ENCODE data around the gene C10orf71.

The C10orf71 gene

DNA sequence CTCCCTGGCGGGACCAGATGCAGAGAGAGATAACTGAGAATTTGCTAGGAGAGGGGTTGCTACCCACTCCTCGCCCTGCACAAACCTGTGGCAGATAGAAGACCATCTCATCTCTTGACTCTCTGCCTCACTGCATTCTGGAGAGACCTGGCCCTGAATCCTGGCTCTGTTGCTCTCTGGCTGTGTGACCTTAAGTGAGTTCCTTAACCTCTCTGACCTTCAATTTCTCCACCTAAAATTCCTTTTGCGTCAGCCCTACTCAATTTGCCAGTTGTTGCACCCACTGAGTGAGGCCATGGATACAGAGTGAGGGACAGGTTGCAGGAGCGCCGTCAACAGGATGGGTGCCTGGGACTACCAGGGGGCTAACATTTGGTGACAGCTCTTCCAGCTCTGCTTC is 5.2 kb downstream of the C10orf71 start:
- Histone ChIP-seq H3K9me3 (ENCODE audit: control insufficient read depth, insufficient read depth, low read depth, low read length) (no peaks in the 10 kb centered on the region), H3K27ac (ENCODE audit: extremely low read depth, low read depth, low read length) (no peak overlapping the region), H3K4me1 (ENCODE audit: control insufficient read depth, insufficient read depth, low read length) (no peaks in the 10 kb centered on the region), H3K4me3 (ENCODE audit: low read depth, low read length) (no peak overlapping the region), H3K36me3 (ENCODE audit: control insufficient read depth in 2 of 2, insufficient read depth in 1 of 2, low read length in 2 of 2) (no peaks in the 10 kb centered on the region)
- POLR2A ChIA-PET = no interaction called here
- CTCF ChIA-PET = interaction anchor here (1.3 kb wide), 1 partner anchor 22 kb away, joined by 3 read pairs; no protein-coding TSS in a partner anchor
- TF ChIP-seq HOXD13 (CRISPR knock-in tag; IDR thresholded peaks at IDR 0.05; ENCODE audit: borderline replicate concordance) (no peak), ZNF529 (tag by site-specific recombination; IDR thresholded peaks at IDR 0.05; ENCODE audit: insufficient replicate concordance) (no peak)

- Histone ChIP-seq H3K9me3 (ENCODE audit: control insufficient read depth, insufficient read depth, low read depth, low read length) (no peaks in the 10 kb centered on the region), H3K4me3 (ENCODE audit: low read depth, low read length) (no peak overlapping the region), H3K4me1 (ENCODE audit: control insufficient read depth, insufficient read depth, low read length) (no peaks in the 10 kb centered on the region), H3K36me3 (ENCODE audit: control insufficient read depth in 2 of 2, insufficient read depth in 1 of 2, low read length in 2 of 2) (no peaks in the 10 kb centered on the region), H3K27ac (ENCODE audit: extremely low read depth, low read depth, low read length) (no peak overlapping the region)
- ChIA-PET POLR2A (no interaction called here), CTCF (interaction anchor here (0.5 kb wide), 1 partner anchor 220 kb away, joined by 3 read pairs; no protein-coding TSS in a partner anchor)
- no peak for TF ChIP-seq ZNF544 (tag by site-specific recombination; IDR thresholded peaks at IDR 0.05)
- no peak for TF ChIP-seq ZNF76 (tag by site-specific recombination; IDR thresholded peaks at IDR 0.05; ENCODE audit: borderline replicate concordance, low read depth)
- TF ChIP-seq ZNF18 (tag by site-specific recombination; IDR thresholded peaks at IDR 0.05) = no peak
- TF ChIP-seq ZSCAN30 (tag by site-specific recombination; IDR thresholded peaks at IDR 0.05) = no peak
- no peak for TF ChIP-seq ZBTB44 (tag by site-specific recombination; IDR thresholded peaks at IDR 0.05)
- no peak for TF ChIP-seq GLIS1 (tag by site-specific recombination; IDR thresholded peaks at IDR 0.05)
- no peak for TF ChIP-seq ZNF670 (tag by site-specific recombination; IDR thresholded peaks at IDR 0.05; ENCODE audit: low read depth)
- no peak for TF ChIP-seq ZNF624 (tag by site-specific recombination; IDR thresholded peaks at IDR 0.05)
- no peak for TF ChIP-seq YY2 (tag by site-specific recombination; IDR thresholded peaks at IDR 0.05)
- no peak for TF ChIP-seq ZNF132 (tag by site-specific recombination; IDR thresholded peaks at IDR 0.05; ENCODE audit: borderline replicate concordance)
- no peak for TF ChIP-seq HOXD13 (CRISPR knock-in tag; IDR thresholded peaks at IDR 0.05; ENCODE audit: borderline replicate concordance)
- TF ChIP-seq ZBTB26 (tag by site-specific recombination; optimal IDR thresholded peaks at IDR 0.05) = no peak
- TF ChIP-seq ZNF654 (tag by site-specific recombination; IDR thresholded peaks at IDR 0.05; ENCODE audit: low read depth) = no peak
- TF ChIP-seq GLIS2 (tag by site-specific recombination; IDR thresholded peaks at IDR 0.05) = no peak
- no peak for TF ChIP-seq TRIM28 (IDR thresholded peaks at IDR 0.05; ENCODE audit: borderline replicate concordance, low read length)
- no peak for TF ChIP-seq ZNF324 (tag by site-specific recombination; IDR thresholded peaks at IDR 0.05)
- TF ChIP-seq ZNF792 (tag by site-specific recombination; IDR thresholded peaks at IDR 0.05) = no peak
- TF ChIP-seq ZNF776 (tag by site-specific recombination; IDR thresholded peaks at IDR 0.05; ENCODE audit: borderline replicate concordance) = no peak
- no peak for TF ChIP-seq ZNF138 (tag by site-specific recombination; IDR thresholded peaks at IDR 0.05; ENCODE audit: borderline replicate concordance)
- TF ChIP-seq ZBTB48 (tag by site-specific recombination; IDR thresholded peaks at IDR 0.05) = no peak
Measured at GRCh38 chr10:49307921-49308320, 9.0 kb downstream of the C10orf71 start.
